Breast epithelium (tissue), 4 donors: ENCODE results near the gene CCDC116. TPM values are rescaled to one million over a fixed set of nuclear protein-coding genes. Genes with fewer than 3 reads are reported as not detected.
"Not testable (repeated sequence)": the region's sequence is repeated elsewhere in the genome, so short reads cannot be mapped to it uniquely, and the experiment has no call there.

Experiments used
- DNase-seq, 2 donors: peaks; one replicate each; pipeline ENCODE4 v3.0.0-alpha.2; 2019; ENCODE audit warnings: low spot score in 2 of 2
- H3K27ac ChIP-seq, 2 donors: fragments of 200-600 bp; sonication (generic) in 1 of 2; one replicate each; pipeline ENCODE4 v1.5.1; 2016 to 2019; ENCODE audit warnings: mild to moderate bottlenecking in 1 of 2
- H3K27me3 ChIP-seq, 2 donors: fragments of 200-600 bp; sonication (generic) in 1 of 2; one replicate each; pipeline versions ENCODE4 v1.5.1 to v1.6.0; 2017 to 2019; ENCODE audit warnings: control low read depth in 1 of 2, mild to moderate bottlenecking in 1 of 2
- H3K36me3 ChIP-seq: fragments of 200-600 bp; one replicate; pipeline ENCODE4 v1.5.1; 2019
- H3K4me1 ChIP-seq, 2 donors: fragments of 200-600 bp; sonication (generic); one replicate each; pipeline ENCODE4 v1.5.1; 2016 to 2019; ENCODE audit warnings: control low read depth in 1 of 2
- H3K4me3 ChIP-seq, 3 donors: fragments of 200-600 bp; sonication (generic); 1 replicate in 2 of 3; 2 replicates in 1 of 3; pipeline ENCODE4 v1.5.1; 2016 to 2019; ENCODE audit warnings: mild to moderate bottlenecking in 3 of 3, moderate library complexity in 2 of 3
- H3K9me3 ChIP-seq, 2 donors: fragments of 200-600 bp; sonication (generic) in 1 of 2; one replicate each; pipeline ENCODE4 v1.5.1; 2016 to 2019; ENCODE audit warnings: control low read depth in 1 of 2
- CTCF ChIP-seq, 3 donors: fragments of 450-650 bp; IDR thresholded peaks; one replicate each; pipeline ENCODE4 v1.5.1; 2016 to 2017; ENCODE audit warnings: antibody characterized with exemption in 3 of 3, mild to moderate bottlenecking in 3 of 3, moderate library complexity in 3 of 3
- POLR2A ChIP-seq: fragments of 450-650 bp; IDR thresholded peaks from one replicate; pipeline ENCODE4 v1.6.1; 2016; ENCODE audit warnings: antibody characterized with exemption, mild to moderate bottlenecking, moderate library complexity
- POLR2AphosphoS5 ChIP-seq, 3 donors: sonication (generic); formaldehyde crosslinking; IDR thresholded peaks; one replicate each; pipeline ENCODE4 v1.6.1; 2017; ENCODE audit warnings: antibody characterized with exemption in 3 of 3
- intact Hi-C: fragments of 100-400 bp; cut with DNase I; formaldehyde crosslinking; loops from one replicate; pipeline ENCODE4 v1.15.1; 2023; ENCODE audit warnings: low total_unique reads
- total RNA-seq, 3 donors: library from RNA; depleted of rRNA; stranded (reverse); fragments of >200 nt; gene quantifications; one replicate each; pipeline ENCODE4 v1.1.0, GENCODE V29; 2016

CCDC116 gene
- total RNA-seq, 3 donors from 2014 or later: 0.15 to 0.33 TPM; not detected in 1

- no peaks in the 10 kb centered on the region for H3K27me3 ChIP-seq
- H3K36me3 ChIP-seq: no peaks in the 10 kb centered on the region
- H3K9me3 ChIP-seq: no peaks in the 10 kb centered on the region
- no peak overlapping the region for H3K4me3 ChIP-seq
- H3K4me1 ChIP-seq: no peaks in the 10 kb centered on the region
- intact Hi-C loops: no loop called here
- no peak for DNase-seq
- TF ChIP-seq CTCF (IDR thresholded peaks at IDR 0.05) (no peak), POLR2A (no peak), POLR2AphosphoS5 (IDR thresholded peaks at IDR 0.05) (no peak)
- H3K27ac ChIP-seq: no peak overlapping the region
Observed at GRCh38 chr22:21611210-21611977, 21.2 kb upstream of the CCDC116 start.

GRCh38 chr22:21612858-21613257, 19.7 kb upstream of the CCDC116 start:
- Histone ChIP-seq H3K9me3 (no peaks in the 10 kb centered on the region), H3K36me3 (no peaks in the 10 kb centered on the region), H3K27ac (no peak overlapping the region), H3K27me3 (no peaks in the 10 kb centered on the region), H3K4me1 (no peaks in the 10 kb centered on the region), H3K4me3 (no peak overlapping the region)
- TF ChIP-seq POLR2A (no peak), CTCF (IDR thresholded peaks at IDR 0.05) (no peak), POLR2AphosphoS5 (IDR thresholded peaks at IDR 0.05) (no peak)
- DNase-seq: no peak
- intact Hi-C loops: no loop called here

GRCh38 chr22:21613553-21614233, 18.9 kb upstream of the CCDC116 start:
- Histone ChIP-seq H3K9me3 (no peaks in the 10 kb centered on the region), H3K36me3 (no peaks in the 10 kb centered on the region), H3K27ac (no peak overlapping the region), H3K27me3 (no peaks in the 10 kb centered on the region), H3K4me1 (no peaks in the 10 kb centered on the region), H3K4me3 (no peak overlapping the region)
- no peak for TF ChIP-seq POLR2AphosphoS5 (IDR thresholded peaks at IDR 0.05)
- no peak for DNase-seq
- intact Hi-C loops: no loop called here

GRCh38 chr22:21615731-21616130, 16.8 kb upstream of the CCDC116 start:
- intact Hi-C loops: no loop called here

GRCh38 chr22:21617337-21617736, 15.2 kb upstream of the CCDC116 start:
- H3K27me3 ChIP-seq, H3K36me3 ChIP-seq, intact Hi-C loops, H3K9me3 ChIP-seq, H3K4me1 ChIP-seq, H3K27ac ChIP-seq, H3K4me3 ChIP-seq, DNase-seq: not testable (repeated sequence)

More at GRCh38 chr22:21615731-21616130, 16.8 kb upstream of the CCDC116 start:
- no peak for TF ChIP-seq POLR2A
- no peak for TF ChIP-seq POLR2AphosphoS5 (IDR thresholded peaks at IDR 0.05)
- no peak for TF ChIP-seq CTCF (IDR thresholded peaks at IDR 0.05)
- Histone ChIP-seq H3K9me3 (no peaks in the 10 kb centered on the region), H3K4me1 (no peaks in the 10 kb centered on the region), H3K4me3 (no peak overlapping the region), H3K27ac (no peak overlapping the region), H3K36me3 (no peaks in the 10 kb centered on the region), H3K27me3 (no peaks in the 10 kb centered on the region)
- no peak for DNase-seq

GRCh38 chr22:21621025-21621424, 11.5 kb upstream of the CCDC116 start:
- Histone ChIP-seq H3K4me1 (peaks cover 3 to 14% of the 10 kb centered on the region in 2 donors), H3K36me3 (no peaks in the 10 kb centered on the region), H3K4me3 (no peak overlapping the region), H3K27me3 (no peaks in the 10 kb centered on the region), H3K9me3 (no peaks in the 10 kb centered on the region), H3K27ac (no peak overlapping the region)
- intact Hi-C loops: no loop called here
- no peak for TF ChIP-seq POLR2AphosphoS5 (IDR thresholded peaks at IDR 0.05)
- no peak for DNase-seq
